Measurements from ENCODE around the gene ESPN.

DNA sequence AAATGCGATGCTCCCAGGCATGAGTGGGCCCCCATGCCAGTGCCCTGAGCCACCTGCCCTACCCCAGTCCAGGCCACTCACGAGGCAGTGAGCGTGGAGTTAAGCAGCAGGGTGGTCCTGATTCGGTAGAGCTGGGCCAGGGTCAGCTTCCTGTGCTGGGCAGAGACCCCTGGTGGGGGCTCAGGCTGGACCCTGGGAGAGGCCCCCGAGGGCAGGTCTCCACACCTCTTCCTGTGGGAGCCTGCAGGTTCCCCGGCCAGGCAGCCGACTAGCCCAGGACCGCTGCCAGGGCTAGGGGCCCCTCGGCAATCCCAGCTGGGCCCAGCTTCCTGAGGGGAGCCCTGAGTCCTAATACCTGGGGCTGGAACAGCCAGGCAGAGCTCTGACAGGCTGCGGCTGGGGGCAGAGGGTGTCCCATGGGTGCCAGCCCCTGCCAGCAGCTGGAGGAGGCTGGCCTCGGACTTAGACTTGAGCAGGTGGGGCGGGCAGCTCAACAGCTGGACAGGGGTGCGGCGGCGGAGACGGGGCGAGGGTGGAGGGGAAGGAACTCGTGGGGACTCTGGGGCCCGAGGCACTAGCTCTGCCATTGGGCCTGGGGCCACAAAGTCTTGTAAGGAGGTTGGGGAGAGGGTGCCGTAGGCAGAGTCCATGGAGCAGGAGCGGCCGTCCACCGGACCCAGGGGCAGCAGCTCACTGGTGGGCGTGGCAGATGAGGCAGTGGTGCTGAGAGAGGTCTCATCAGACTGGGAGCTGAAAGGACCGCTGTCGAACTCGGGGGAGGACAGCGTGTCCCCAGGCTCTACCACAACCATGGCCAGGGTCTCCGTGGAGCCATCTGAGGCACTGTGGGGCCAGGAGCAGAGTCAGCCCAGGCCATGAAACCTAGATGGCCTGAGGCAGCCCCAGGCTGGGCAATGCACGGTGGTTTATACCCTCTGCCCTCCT lies 43.4 kb downstream of the ESPN start:
- TF ChIP-seq POLR2AphosphoS5 (IDR thresholded peaks at IDR 0.05; ENCODE audit: low read depth, low read length) = no peak
- no peak for TF ChIP-seq POLR2A (IDR thresholded peaks at IDR 0.05; ENCODE audit: low read depth, low read length)
- no peak for TF ChIP-seq TAF1 (IDR thresholded peaks at IDR 0.05; ENCODE audit: low read depth, low read length)
- TF ChIP-seq PAX5 (IDR thresholded peaks at IDR 0.05; ENCODE audit: insufficient read depth, low read length, severe bottlenecking) = no peak
- TF ChIP-seq SPI1 (IDR thresholded peaks at IDR 0.05; ENCODE audit: low read depth, low read length) = no peak

All from GM12891 (cell line).